Measurements from ENCODE around the gene CD163L1.
"Not testable (repeated sequence)": the region's sequence is repeated elsewhere in the genome, so short reads cannot be mapped to it uniquely, and the experiment has no call there.

CD163L1 gene

DNA sequence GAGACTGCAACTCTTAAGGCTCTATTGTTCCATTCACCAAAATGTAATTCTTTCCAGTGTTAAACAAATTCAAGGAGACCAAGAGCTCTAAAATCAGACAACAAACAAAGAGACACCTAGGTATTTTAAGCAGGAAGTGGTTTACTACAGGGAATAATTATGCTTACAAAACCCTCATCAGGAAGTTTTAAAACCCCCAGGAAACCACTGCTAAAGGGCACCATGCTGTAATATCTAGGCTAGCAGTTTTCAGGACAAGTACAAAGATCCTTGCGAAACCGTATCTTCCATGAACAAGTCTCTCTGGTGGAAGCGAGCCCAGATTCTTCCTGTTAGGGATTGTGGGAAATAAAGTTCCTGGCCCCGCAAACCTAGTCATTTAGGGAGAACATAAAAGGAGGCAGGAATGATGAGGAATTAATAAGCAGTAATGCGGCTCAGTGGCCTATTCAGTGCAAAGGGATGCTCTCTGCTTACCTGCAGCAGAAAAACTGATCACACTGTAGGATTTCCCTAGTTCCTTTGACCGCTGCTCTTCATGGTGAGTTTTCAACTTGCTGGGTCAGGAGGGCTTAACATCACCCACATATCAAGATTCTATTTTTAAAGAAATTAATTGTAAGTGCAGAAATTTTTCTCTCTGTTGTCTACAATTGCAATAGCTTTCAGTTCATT, 97.3 kb downstream of the CD163L1 start:
- H3K4me1 ChIP-seq (ENCODE audit: control insufficient read depth in 5 of 5, insufficient read depth in 5 of 5, low read length in 5 of 5): no peaks in the 10 kb centered on the region
- H3K9me3 ChIP-seq (ENCODE audit: control insufficient read depth in 5 of 5, low read length in 5 of 5): peaks cover 0 to 18% (median 12%) of the 10 kb centered on the region in 5 donors
- no peaks in the 10 kb centered on the region for H3K36me3 ChIP-seq (ENCODE audit: control insufficient read depth in 5 of 5, insufficient read depth in 5 of 5, low read length in 5 of 5)
- no peak overlapping the region for H3K27ac ChIP-seq (ENCODE audit: low read depth, low read length)
- no peak overlapping the region for H3K4me3 ChIP-seq (ENCODE audit: low read depth in 1 of 5, low read length in 5 of 5)
- no peak overlapping the region for H3K9ac ChIP-seq (ENCODE audit: low read length in 5 of 5)
- no peaks in the 10 kb centered on the region for H3K27me3 ChIP-seq (ENCODE audit: control insufficient read depth in 5 of 5, insufficient read depth in 4 of 5, low read length in 5 of 5)

GRCh38 chr12:7344833-7345606, 98.9 kb downstream of the CD163L1 start:
- Histone ChIP-seq H3K9me3 (ENCODE audit: control insufficient read depth in 5 of 5, low read length in 5 of 5) (peaks cover 0 to 18% (median 12%) of the 10 kb centered on the region in 5 donors), H3K9ac (ENCODE audit: low read length in 5 of 5) (no peak overlapping the region), H3K27ac (ENCODE audit: low read depth, low read length) (no peak overlapping the region), H3K27me3 (ENCODE audit: control insufficient read depth in 5 of 5, insufficient read depth in 4 of 5, low read length in 5 of 5) (no peaks in the 10 kb centered on the region), H3K4me3 (ENCODE audit: low read depth in 1 of 5, low read length in 5 of 5) (peak overlapping the region in 1 of 5 donors; percentile 5), H3K36me3 (ENCODE audit: control insufficient read depth in 5 of 5, insufficient read depth in 5 of 5, low read length in 5 of 5) (no peaks in the 10 kb centered on the region), H3K4me1 (ENCODE audit: control insufficient read depth in 5 of 5, insufficient read depth in 5 of 5, low read length in 5 of 5) (no peaks in the 10 kb centered on the region)

DNA sequence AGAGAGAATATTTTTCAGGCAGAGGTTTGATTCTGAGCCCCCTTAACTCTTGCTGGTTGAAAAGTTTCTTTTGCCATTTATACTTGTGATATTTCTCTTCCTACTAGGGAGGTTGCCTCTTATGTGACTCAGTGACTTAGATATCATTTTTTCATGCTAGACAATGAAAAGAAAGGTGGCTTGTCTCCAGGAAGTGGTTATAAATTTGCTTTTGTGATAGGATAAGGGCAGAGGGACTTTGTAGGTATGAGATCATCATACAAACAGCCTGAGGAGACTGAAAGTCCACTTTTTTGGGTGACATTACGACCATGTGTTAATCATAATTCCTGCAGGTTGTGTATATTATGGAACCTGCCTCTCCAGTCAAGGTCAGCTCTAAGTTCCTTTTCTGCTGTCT, 104.3 kb downstream of the CD163L1 start:
- H3K9ac ChIP-seq (ENCODE audit: low read length in 5 of 5): no peak overlapping the region
- no peaks in the 10 kb centered on the region for H3K36me3 ChIP-seq (ENCODE audit: control insufficient read depth in 5 of 5, insufficient read depth in 5 of 5, low read length in 5 of 5)
- H3K9me3 ChIP-seq (ENCODE audit: control insufficient read depth in 5 of 5, low read length in 5 of 5): peaks cover 0 to 21% (median 4%) of the 10 kb centered on the region in 5 donors
- no peaks in the 10 kb centered on the region for H3K27me3 ChIP-seq (ENCODE audit: control insufficient read depth in 5 of 5, insufficient read depth in 4 of 5, low read length in 5 of 5)
- H3K4me3 ChIP-seq (ENCODE audit: low read depth in 1 of 5, low read length in 5 of 5): no peak overlapping the region
- no peak overlapping the region for H3K27ac ChIP-seq (ENCODE audit: low read depth, low read length)
- H3K4me1 ChIP-seq (ENCODE audit: control insufficient read depth in 5 of 5, insufficient read depth in 5 of 5, low read length in 5 of 5): no peaks in the 10 kb centered on the region

DNA sequence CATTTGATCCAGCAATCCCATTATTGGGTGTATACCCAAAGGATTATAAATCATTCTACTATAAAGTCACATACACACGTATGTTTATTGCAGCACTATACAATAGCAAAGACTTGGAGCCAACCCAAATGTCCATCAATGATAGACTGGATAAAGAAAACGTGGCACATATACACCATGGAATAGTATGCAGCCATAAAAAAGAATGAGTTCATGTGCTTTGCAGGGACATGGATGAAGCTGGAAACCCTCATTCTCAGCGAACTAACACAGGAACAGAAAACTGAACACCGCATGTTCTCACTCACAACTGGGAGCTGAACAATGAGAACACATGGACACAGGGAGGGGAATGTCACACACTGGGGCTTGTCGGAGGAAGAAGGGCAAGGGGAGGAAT, 106.2 kb downstream of the CD163L1 start:
- H3K27me3 ChIP-seq (ENCODE audit: control insufficient read depth in 5 of 5, insufficient read depth in 4 of 5, low read length in 5 of 5); H3K36me3 ChIP-seq (ENCODE audit: control insufficient read depth in 5 of 5, insufficient read depth in 5 of 5, low read length in 5 of 5); H3K9ac ChIP-seq (ENCODE audit: low read length in 5 of 5); H3K4me3 ChIP-seq (ENCODE audit: low read depth in 1 of 5, low read length in 5 of 5); H3K4me1 ChIP-seq (ENCODE audit: control insufficient read depth in 5 of 5, insufficient read depth in 5 of 5, low read length in 5 of 5); H3K27ac ChIP-seq (ENCODE audit: low read depth, low read length): not testable (repeated sequence)
- H3K9me3 ChIP-seq (ENCODE audit: control insufficient read depth in 5 of 5, low read length in 5 of 5): peaks cover 0 to 10% (median 0%) of the 10 kb centered on the region in 5 donors

DNA sequence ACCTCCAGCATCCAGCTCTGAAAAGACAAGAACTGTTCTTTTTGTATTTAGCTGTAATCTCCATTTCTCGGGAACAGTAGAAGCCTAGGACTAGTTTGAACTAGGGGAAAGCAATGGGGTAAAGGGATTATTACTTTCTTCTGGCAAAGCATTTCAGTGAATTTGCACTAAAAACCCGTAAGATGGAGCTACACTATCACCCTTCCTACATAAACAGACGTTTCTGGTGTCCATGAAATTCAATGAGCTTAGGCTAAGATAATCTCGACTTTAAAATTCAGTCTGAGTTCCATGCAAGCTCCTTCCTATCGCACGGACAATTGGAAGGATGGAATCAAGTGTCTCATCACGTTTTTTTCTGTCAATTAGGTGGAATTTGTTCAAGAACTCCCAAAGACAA, 116.0 kb downstream of the CD163L1 start:
- no peaks in the 10 kb centered on the region for H3K36me3 ChIP-seq (ENCODE audit: control insufficient read depth in 5 of 5, insufficient read depth in 5 of 5, low read length in 5 of 5)
- no peak overlapping the region for H3K27ac ChIP-seq (ENCODE audit: low read depth, low read length)
- H3K9ac ChIP-seq (ENCODE audit: low read length in 5 of 5): no peak overlapping the region
- H3K27me3 ChIP-seq (ENCODE audit: control insufficient read depth in 5 of 5, insufficient read depth in 4 of 5, low read length in 5 of 5): no peaks in the 10 kb centered on the region
- H3K4me1 ChIP-seq (ENCODE audit: control insufficient read depth in 5 of 5, insufficient read depth in 5 of 5, low read length in 5 of 5): no peaks in the 10 kb centered on the region
- H3K9me3 ChIP-seq (ENCODE audit: control insufficient read depth in 5 of 5, low read length in 5 of 5): no peaks in the 10 kb centered on the region
- no peak overlapping the region for H3K4me3 ChIP-seq (ENCODE audit: low read depth in 1 of 5, low read length in 5 of 5)

GRCh38 chr12:7324176-7324575, 119.8 kb downstream of the CD163L1 start:
- Histone ChIP-seq H3K4me1 (ENCODE audit: control insufficient read depth in 5 of 5, insufficient read depth in 5 of 5, low read length in 5 of 5) (no peaks in the 10 kb centered on the region), H3K9ac (ENCODE audit: low read length in 5 of 5) (no peak overlapping the region), H3K36me3 (ENCODE audit: control insufficient read depth in 5 of 5, insufficient read depth in 5 of 5, low read length in 5 of 5) (no peaks in the 10 kb centered on the region), H3K27ac (ENCODE audit: low read depth, low read length) (no peak overlapping the region), H3K27me3 (ENCODE audit: control insufficient read depth in 5 of 5, insufficient read depth in 4 of 5, low read length in 5 of 5) (no peaks in the 10 kb centered on the region), H3K9me3 (ENCODE audit: control insufficient read depth in 5 of 5, low read length in 5 of 5) (no peaks in the 10 kb centered on the region), H3K4me3 (ENCODE audit: low read depth in 1 of 5, low read length in 5 of 5) (no peak overlapping the region)

DNA sequence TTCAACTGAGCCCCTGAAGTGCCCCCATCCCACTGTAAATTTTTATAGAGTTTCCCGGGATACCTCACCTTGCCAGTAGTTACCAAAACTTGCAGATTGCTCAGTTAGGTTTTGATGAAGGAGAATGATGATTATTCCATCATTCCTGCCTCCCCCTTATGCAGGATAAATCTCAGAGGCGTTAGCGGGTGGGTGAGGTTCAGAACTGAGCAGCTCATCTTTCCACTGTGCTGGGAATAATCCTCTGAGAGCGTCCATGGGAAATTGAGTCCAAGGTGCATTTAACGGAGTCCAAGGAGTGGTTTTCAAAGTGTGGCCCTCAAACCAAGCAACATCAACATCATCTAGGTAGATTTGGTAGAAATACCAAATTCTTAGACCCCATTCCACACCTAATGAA, 121.4 kb downstream of the CD163L1 start:
- Histone ChIP-seq H3K9ac (ENCODE audit: low read length in 5 of 5) (no peak overlapping the region), H3K27me3 (ENCODE audit: control insufficient read depth in 5 of 5, insufficient read depth in 4 of 5, low read length in 5 of 5) (no peaks in the 10 kb centered on the region), H3K36me3 (ENCODE audit: control insufficient read depth in 5 of 5, insufficient read depth in 5 of 5, low read length in 5 of 5) (no peaks in the 10 kb centered on the region), H3K4me1 (ENCODE audit: control insufficient read depth in 5 of 5, insufficient read depth in 5 of 5, low read length in 5 of 5) (no peaks in the 10 kb centered on the region), H3K27ac (ENCODE audit: low read depth, low read length) (no peak overlapping the region), H3K4me3 (ENCODE audit: low read depth in 1 of 5, low read length in 5 of 5) (no peak overlapping the region), H3K9me3 (ENCODE audit: control insufficient read depth in 5 of 5, low read length in 5 of 5) (no peaks in the 10 kb centered on the region)

DNA sequence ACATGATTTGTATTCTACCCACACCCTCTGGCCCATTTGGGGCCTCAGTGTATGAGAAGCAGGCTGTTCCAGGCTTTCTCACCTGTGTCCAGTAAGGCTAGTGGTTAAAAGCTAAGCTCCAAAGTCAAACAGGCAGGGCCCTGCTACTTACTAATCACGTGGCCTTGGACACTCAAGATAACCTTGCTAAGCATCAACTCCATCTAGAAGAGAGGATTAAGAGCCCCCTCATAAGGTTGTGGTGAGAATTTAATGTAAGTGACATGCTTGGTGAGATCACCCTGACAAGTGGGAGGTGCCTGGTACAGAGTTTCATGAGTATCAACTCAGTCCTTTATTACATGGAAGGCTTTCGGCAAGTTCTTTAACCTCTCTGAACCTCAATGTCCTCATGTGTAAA, 122.3 kb downstream of the CD163L1 start:
- Histone ChIP-seq H3K4me3 (ENCODE audit: low read depth in 1 of 5, low read length in 5 of 5) (no peak overlapping the region), H3K9ac (ENCODE audit: low read length in 5 of 5) (no peak overlapping the region), H3K36me3 (ENCODE audit: control insufficient read depth in 5 of 5, insufficient read depth in 5 of 5, low read length in 5 of 5) (no peaks in the 10 kb centered on the region), H3K4me1 (ENCODE audit: control insufficient read depth in 5 of 5, insufficient read depth in 5 of 5, low read length in 5 of 5) (no peaks in the 10 kb centered on the region), H3K9me3 (ENCODE audit: control insufficient read depth in 5 of 5, low read length in 5 of 5) (no peaks in the 10 kb centered on the region), H3K27ac (ENCODE audit: low read depth, low read length) (no peak overlapping the region), H3K27me3 (ENCODE audit: control insufficient read depth in 5 of 5, insufficient read depth in 4 of 5, low read length in 5 of 5) (no peaks in the 10 kb centered on the region)

DNA sequence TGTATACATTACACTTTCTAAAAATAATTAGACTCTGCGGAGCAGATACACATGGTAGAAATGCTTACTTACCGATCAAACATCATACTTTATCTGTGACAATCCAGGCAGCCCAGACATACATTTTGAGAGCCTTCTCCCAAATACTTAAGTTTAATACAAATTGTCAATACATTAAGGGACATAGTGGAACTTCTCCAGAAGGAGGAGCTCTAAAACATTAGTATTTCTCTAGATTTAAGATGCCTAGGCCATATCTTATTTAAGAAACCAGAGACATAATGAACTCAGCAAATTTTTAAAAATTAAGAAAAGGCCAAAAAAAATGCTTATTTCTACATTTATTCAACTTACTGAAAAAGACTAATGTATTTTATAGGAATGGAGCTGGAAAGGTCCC, 124.0 kb downstream of the CD163L1 start:
- Histone ChIP-seq H3K27me3 (ENCODE audit: control insufficient read depth in 5 of 5, insufficient read depth in 4 of 5, low read length in 5 of 5) (no peaks in the 10 kb centered on the region), H3K4me3 (ENCODE audit: low read depth in 1 of 5, low read length in 5 of 5) (no peak overlapping the region), H3K9ac (ENCODE audit: low read length in 5 of 5) (no peak overlapping the region), H3K4me1 (ENCODE audit: control insufficient read depth in 5 of 5, insufficient read depth in 5 of 5, low read length in 5 of 5) (no peaks in the 10 kb centered on the region), H3K36me3 (ENCODE audit: control insufficient read depth in 5 of 5, insufficient read depth in 5 of 5, low read length in 5 of 5) (no peaks in the 10 kb centered on the region), H3K9me3 (ENCODE audit: control insufficient read depth in 5 of 5, low read length in 5 of 5) (no peaks in the 10 kb centered on the region), H3K27ac (ENCODE audit: low read depth, low read length) (no peak overlapping the region)

GRCh38 chr12:7310070-7310469, 133.9 kb downstream of the CD163L1 start:
- no peak overlapping the region for H3K9ac ChIP-seq (ENCODE audit: low read length in 5 of 5)
- no peaks in the 10 kb centered on the region for H3K27me3 ChIP-seq (ENCODE audit: control insufficient read depth in 5 of 5, insufficient read depth in 4 of 5, low read length in 5 of 5)
- H3K27ac ChIP-seq (ENCODE audit: low read depth, low read length): no peak overlapping the region
- no peaks in the 10 kb centered on the region for H3K4me1 ChIP-seq (ENCODE audit: control insufficient read depth in 5 of 5, insufficient read depth in 5 of 5, low read length in 5 of 5)
- no peak overlapping the region for H3K4me3 ChIP-seq (ENCODE audit: low read depth in 1 of 5, low read length in 5 of 5)
- H3K9me3 ChIP-seq (ENCODE audit: control insufficient read depth in 5 of 5, low read length in 5 of 5): no peaks in the 10 kb centered on the region
- H3K36me3 ChIP-seq (ENCODE audit: control insufficient read depth in 5 of 5, insufficient read depth in 5 of 5, low read length in 5 of 5): no peaks in the 10 kb centered on the region

Data from subcutaneous abdominal adipose tissue (tissue), 5 donors.